ENCODE data around the gene NCKAP5. TPM values are rescaled to one million over a fixed set of nuclear protein-coding genes. Genes with fewer than 3 reads are reported as not detected.

The NCKAP5 gene
- total and polyA plus RNA-seq, 9 of the 15 experiments (the other 6 are each of a cell fraction or from before 2014, with no cell fraction given), result not detected

GRCh38 chr2:132971310-132972061, 596.8 kb downstream of the NCKAP5 start:
- no TSS peak for BruUV-seq (replicated peaks)
- POLR2A ChIA-PET, result no interaction called here
- TF ChIP-seq POLR3G (IDR thresholded peaks at IDR 0.05; ENCODE audit: extremely low read depth, insufficient read length, insufficient replicate concordance), result no peak
- FAIRE-seq (no peak), DNase-seq (ENCODE audit: extremely low read depth in 1 of 4, low spot score in 3 of 4) (no peak), ATAC-seq (no peak)
- no peaks in the 10 kb centered on the region for H3K79me2 ChIP-seq (ENCODE audit: control insufficient read depth, insufficient read depth, low read length)
- 0% methylated on average over 7 of the region's 7 CpGs for WGBS (ENCODE audit: insufficient coverage, low coverage, missing lambda C conversion rate)
- H4K20me1 ChIP-seq (replicated peaks; ENCODE audit: control insufficient read depth, insufficient read depth, low read length), result no peaks in the 10 kb centered on the region
- no peaks in the 10 kb centered on the region for H3K9me1 ChIP-seq (ENCODE audit: control insufficient read depth, insufficient read depth, low read length)
- no peak overlapping the region for H2AFZ ChIP-seq (ENCODE audit: low read depth, low read length)
- intact Hi-C loops (cut with micrococcal nuclease), result no loop called here
- CTCF ChIA-PET (ENCODE audit: low intra/inter-chr PET ratio), result no interaction called here
- H3K36me3 ChIP-seq (ENCODE audit: control insufficient read depth, insufficient read depth, low read length), result no peaks in the 10 kb centered on the region
- no peak overlapping the region for H3K9ac ChIP-seq (ENCODE audit: insufficient read depth in 1 of 2, low read depth in 2 of 2, low read length in 2 of 2)
- no peaks in the 10 kb centered on the region for H3K27me3 ChIP-seq (ENCODE audit: control insufficient read depth in 2 of 2, insufficient read depth in 2 of 2, low read length in 2 of 2)
- H3K9me3 ChIP-seq (replicated peaks; ENCODE audit: control insufficient read depth, insufficient read depth, low read depth, low read length), result no peaks in the 10 kb centered on the region
- no peak overlapping the region for H3K4me2 ChIP-seq (ENCODE audit: insufficient read depth, low read length)
- H3K27ac ChIP-seq (ENCODE audit: extremely low read depth, low read depth, low read length), result no peak overlapping the region
- H3K4me3 ChIP-seq, result no peak overlapping the region
- no peaks in the 10 kb centered on the region for H3K4me1 ChIP-seq (replicated peaks in 1 of 2; ENCODE audit: control insufficient read depth in 2 of 2, insufficient read depth in 2 of 2, low read length in 2 of 2)
- in situ Hi-C loops (cut with MboI), result no loop called here

- BruUV-seq (replicated peaks), result no TSS peak
- no peak for ATAC-seq
- Histone ChIP-seq H3K9me3 (replicated peaks; ENCODE audit: control insufficient read depth, insufficient read depth, low read depth, low read length) (no peaks in the 10 kb centered on the region), H3K9me1 (ENCODE audit: control insufficient read depth, insufficient read depth, low read length) (no peaks in the 10 kb centered on the region), H3K27me3 (ENCODE audit: control insufficient read depth in 2 of 2, insufficient read depth in 2 of 2, low read length in 2 of 2) (no peaks in the 10 kb centered on the region), H2AFZ (ENCODE audit: low read depth, low read length) (no peak overlapping the region), H3K79me2 (ENCODE audit: control insufficient read depth, insufficient read depth, low read length) (no peaks in the 10 kb centered on the region), H3K9ac (ENCODE audit: insufficient read depth in 1 of 2, low read depth in 2 of 2, low read length in 2 of 2) (no peak overlapping the region), H3K36me3 (ENCODE audit: control insufficient read depth, insufficient read depth, low read length) (no peaks in the 10 kb centered on the region), H3K4me1 (replicated peaks in 1 of 2; ENCODE audit: control insufficient read depth in 2 of 2, insufficient read depth in 2 of 2, low read length in 2 of 2) (no peaks in the 10 kb centered on the region), H4K20me1 (replicated peaks; ENCODE audit: control insufficient read depth, insufficient read depth, low read length) (no peaks in the 10 kb centered on the region), H3K27ac (ENCODE audit: extremely low read depth, low read depth, low read length) (no peak overlapping the region), H3K4me3 (no peak overlapping the region), H3K4me2 (ENCODE audit: insufficient read depth, low read length) (no peak overlapping the region)
- ChIA-PET CTCF (ENCODE audit: low intra/inter-chr PET ratio) (no interaction called here), POLR2A (no interaction called here)
- in situ Hi-C loops (cut with MboI) (no loop called here), intact Hi-C loops (cut with micrococcal nuclease) (no loop called here)
- no peak for DNase-seq (ENCODE audit: extremely low read depth in 1 of 4, low spot score in 3 of 4)
- no peak for FAIRE-seq
- TF ChIP-seq TARDBP (IDR thresholded peaks at IDR 0.05) (no peak), TAF7 (tag; IDR thresholded peaks at IDR 0.05) (no peak), KDM1A (IDR thresholded peaks at IDR 0.05) (no peak), ZFPM2 (CRISPR knock-in tag; IDR thresholded peaks at IDR 0.05) (no peak)
- WGBS (ENCODE audit: insufficient coverage, low coverage, missing lambda C conversion rate), result 0% methylated on average over 4 of the region's 4 CpGs
Observed at GRCh38 chr2:132969371-132969985, 598.8 kb downstream of the NCKAP5 start.

Data from K562 (cell line).